Glomerular endothelial cell (primary cell): Measurements from ENCODE around the gene KHDRBS2. TPM values are rescaled to one million over a fixed set of nuclear protein-coding genes. Genes with fewer than 3 reads are reported as not detected.

Source experiments
- DNase-seq: peaks from one replicate; pipeline ENCODE4 v3.0.0-alpha.2; 2011; ENCODE audit warnings: low read depth, low spot score; ENCODE audit errors: extremely low read depth
- total RNA-seq: library from RNA; depleted of rRNA; stranded (reverse); fragments of >200 nt; gene quantifications from 2 replicates; pipeline ENCODE4 v1.2.3, GENCODE V29; 2015

The KHDRBS2 gene
- total RNA-seq, 1 donor from 2014 or later = not detected

DNA sequence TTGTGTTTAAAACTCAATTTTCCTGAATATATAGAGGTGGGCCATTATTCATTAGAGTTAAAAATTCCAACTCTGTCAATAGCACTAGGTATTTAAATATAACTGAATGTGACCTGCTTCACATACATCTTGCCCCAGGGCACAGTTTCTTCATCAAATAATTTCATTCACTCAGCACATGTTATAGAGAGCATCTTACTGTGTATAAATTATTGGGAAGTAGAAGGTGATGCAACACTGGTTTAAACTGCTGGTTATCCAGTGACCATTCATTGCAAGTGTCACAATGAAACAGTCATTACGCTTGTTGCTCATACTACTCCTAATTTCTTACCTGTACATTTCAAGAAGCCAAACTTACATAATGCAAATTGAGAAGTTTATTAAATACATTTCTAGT, 93.4 kb downstream of the KHDRBS2 start:
- DNase-seq = no peak

DNA sequence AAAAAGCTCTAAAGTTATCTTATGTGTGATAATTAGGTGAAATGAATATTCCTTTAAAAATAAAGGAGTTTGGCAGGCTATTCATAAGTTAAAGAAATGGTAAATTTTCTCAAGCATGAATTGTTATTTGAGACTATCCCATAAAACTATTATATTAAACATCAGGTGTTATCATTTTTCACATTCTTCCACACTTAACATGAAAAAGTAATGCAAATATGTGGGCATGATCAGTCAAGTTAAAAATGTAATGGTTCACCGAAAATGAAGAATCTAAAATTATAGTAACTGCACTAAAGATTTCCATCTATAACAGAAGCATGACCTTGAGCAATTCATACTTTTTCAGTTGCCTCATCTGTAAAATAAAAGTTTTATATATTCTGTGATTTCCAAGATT, 110.8 kb downstream of the KHDRBS2 start:
- no peak for DNase-seq

GRCh38 chr6:62174548-62174947, 111.5 kb downstream of the KHDRBS2 start:
- no peak for DNase-seq

GRCh38 chr6:62167736-62168135, 118.3 kb downstream of the KHDRBS2 start:
- no peak for DNase-seq

- DNase-seq = no peak
These were observed 123.2 kb downstream of the KHDRBS2 start for GRCh38 chr6:62162858-62163257.

GRCh38 chr6:62152796-62153195, 133.2 kb downstream of the KHDRBS2 start:
- no peak for DNase-seq

DNA sequence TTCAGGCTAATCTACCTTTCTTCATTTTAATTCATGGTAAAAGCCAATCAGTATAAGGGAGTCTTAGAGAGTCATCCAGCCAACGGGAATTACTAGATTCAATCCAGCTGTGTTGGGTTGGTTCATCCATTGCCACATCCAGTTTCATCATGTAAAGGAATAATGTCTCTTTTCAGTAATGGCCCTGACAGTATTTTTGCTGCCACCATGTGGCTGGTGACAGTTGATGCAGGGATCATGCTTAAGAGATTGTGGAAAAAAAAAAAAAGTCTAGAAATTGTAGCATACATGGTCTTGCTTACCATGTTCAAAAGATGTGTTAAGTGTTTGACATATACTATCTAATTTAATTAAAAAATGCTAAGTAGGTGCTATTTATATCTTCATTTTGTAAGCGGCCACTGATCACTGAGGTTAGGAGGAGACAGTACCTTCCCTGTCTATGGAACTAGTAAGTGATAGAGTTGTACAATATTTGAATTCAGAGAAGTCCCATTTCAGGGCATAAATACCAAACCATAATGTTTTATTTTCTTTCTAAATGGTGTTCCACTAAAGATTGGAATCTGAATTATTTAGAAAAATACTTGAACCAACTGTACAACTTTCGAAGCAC, 135.9 kb downstream of the KHDRBS2 start:
- DNase-seq = no peak

DNA sequence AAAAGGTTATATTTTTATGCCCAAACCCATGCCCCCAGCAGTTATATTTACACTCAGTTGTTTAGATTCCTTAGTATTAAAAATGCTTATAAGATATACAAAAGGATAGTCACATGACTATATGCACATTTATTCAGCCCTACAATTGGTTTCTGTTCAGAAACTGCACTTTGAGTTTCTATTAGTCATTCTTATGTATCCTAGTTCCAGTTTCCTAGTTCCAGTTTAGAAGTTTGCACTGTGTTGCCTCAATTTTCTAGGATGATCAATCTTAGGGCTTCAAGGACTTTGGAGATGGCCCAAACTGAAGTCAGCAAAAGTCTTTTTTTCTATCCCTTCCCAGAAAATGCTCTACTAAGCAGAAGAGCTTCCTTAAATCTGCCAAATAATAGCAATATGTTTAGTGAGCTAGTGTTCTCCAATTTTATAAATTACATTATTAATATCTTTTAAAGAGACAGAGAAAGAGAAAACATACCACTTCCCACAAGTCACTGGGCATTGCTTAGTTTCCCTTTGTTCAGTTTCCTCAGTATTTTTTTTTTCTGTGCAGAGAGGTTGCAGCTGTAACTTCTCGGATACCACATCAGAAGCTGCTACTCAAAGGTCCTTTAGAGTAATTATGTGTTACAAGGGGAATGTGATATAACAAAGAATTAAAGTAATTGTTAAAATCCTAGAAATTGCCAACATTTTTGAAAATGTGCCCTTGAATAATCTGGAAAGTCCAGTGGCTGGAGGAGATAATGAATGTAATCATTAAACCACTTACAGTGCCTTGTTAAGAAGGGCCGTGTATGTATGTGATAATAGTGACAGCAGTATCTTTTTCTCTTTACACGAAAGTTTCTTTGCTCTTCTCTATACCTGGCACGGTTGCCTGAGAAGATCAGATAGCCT, 138.8 kb downstream of the KHDRBS2 start:
- DNase-seq = no peak

- no peak for DNase-seq
These were observed 156.9 kb downstream of the KHDRBS2 start for GRCh38 chr6:62129127-62129526.

DNA sequence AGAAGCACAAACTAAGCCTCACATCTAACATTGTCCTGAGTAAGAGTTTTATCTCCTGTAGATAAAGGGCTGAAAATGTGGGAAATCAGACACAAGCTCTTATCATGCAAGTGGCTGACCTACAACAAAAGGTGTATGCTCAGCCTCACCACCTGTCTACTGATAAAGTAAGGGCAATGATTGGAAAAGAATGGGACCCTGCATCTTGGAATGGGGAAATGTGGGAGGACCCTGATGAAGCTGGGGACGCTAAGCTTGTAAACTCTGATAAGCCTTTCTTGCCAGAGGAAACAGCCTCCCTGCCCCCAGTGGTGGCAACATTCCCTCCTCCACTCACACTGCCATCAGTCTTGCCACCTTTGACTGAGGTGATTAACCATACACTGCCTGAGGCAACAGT, 166.6 kb downstream of the KHDRBS2 start:
- DNase-seq = no peak

DNA sequence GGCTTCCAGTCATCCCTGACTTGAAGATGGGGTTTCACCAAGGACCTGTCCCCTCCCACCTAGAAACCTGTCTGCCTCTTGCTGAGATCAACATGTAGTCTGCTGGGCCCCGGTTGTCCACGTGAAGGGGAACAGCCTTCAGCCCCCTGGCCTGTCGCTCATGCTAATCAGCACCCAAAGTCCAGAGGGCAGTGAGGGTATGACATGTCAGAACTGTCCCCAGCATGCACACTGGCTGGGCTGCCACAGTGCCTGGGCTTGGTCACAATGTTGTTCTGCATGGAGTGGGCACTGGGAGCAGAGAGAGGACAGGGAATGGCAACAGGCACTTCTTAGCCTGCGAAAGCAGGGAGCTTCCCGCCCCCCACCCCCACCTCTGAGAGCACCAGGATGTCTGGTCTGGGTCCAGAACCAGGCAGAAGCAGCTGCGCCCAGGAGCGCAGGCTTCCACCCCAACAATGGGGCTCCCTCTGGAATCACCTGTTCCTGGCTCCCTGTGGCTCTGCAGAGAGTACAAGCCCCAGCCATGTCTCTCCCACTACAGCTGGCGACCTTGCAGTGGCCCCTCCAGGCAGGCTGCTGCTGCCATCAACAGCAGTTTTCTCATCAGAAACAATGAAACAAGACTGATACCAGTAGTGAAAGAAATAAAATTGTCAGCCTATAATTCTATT, 182.7 kb downstream of the KHDRBS2 start:
- DNase-seq = no peak

DNA sequence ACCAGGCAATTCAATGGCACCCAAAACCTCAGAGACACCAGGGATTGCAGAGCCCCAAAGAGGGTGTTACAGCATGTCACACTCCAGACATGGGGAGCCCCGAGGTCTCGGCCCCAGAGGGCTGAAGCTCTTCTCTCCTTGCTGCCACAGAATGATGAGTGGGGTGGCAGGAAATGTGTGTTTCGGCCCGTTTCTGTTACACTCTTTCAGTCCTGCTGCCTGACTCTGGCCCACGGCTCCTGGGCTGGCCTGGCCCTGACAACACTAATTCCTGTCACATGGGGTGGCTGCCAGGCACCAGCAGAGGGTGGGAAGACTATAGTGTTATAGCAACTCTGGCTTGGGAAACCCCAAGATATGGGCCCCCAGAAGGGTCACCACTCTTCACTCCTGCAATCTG, 183.6 kb downstream of the KHDRBS2 start:
- DNase-seq = no peak

DNA sequence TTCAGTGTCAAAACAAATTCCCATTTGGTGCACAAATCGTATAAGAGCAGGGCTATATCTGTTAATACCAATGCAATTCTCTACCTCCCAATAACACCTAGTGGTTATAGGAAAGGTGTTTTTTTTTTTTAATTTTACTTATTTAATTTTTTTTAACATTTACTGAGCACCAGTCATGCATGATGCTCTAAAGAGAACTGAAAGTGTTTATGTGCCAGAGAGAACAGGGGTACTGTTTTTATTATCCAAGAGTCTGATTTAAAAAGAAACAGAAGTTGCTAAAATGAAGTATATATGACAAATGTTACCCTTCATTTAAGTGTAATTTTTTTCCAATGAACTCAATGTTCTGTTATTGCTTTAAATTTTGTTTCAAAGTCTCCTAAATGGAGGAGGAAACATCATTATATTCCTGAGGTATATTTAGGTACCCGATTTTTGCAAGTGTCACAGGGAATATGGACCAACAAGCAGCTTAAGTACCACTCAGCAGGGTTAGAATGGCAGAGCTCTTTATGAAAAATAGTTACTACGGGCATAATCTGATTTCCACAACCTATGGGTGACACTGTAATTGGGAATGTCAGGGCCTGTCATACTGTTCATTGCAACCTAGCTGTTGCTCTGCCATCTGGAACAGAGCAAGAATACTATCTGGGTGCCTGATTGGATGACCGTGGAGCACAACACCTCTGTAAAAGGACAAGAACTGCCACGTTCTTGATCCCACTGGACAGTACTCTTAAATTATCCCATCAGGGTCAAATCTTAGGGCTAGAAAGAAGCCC, 195.4 kb downstream of the KHDRBS2 start:
- DNase-seq = no peak

GRCh38 chr6:62089781-62090180, 196.2 kb downstream of the KHDRBS2 start:
- no peak for DNase-seq

DNA sequence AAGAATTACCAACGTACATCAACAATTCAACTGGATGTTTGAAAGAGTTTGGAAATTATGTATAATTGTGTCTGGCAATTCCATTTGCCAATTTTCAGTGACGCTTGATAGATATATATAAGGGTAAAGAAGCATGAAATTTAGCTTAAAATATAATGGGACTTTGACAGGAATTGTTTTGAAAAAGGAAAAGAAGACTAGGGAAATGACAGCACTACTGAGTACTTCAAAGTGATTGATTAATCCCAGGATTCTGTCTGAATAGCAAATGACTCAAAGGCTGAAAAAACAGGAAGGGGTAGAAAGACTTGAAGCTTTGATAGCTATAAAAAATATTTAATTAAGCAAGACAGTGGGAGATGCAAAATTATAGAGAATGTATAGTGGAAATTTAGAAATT, 200.0 kb downstream of the KHDRBS2 start:
- DNase-seq = no peak

DNA sequence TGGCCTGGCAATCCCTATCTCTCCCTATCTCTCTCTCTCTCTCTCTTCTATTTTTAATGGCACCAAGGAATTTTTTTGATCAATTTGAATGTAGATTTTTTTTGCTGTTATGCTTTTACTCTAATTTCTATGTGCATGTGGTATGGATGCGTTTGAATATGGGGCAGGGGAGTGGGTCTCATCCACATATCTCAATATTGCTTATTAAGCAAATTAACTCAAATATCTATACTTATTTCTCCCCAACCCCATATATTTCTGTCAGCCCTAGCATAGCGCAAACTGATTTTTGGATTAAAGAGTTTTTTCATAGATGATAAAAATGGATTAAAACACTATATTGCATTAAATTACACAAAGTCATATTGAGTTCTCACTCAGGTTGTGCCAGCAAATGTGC, 210.2 kb downstream of the KHDRBS2 start:
- no peak for DNase-seq

- no peak for DNase-seq
These were observed 226.1 kb downstream of the KHDRBS2 start for GRCh38 chr6:62059901-62060300.

- no peak for DNase-seq
These were observed 228.7 kb downstream of the KHDRBS2 start for GRCh38 chr6:62057300-62057699.

GRCh38 chr6:62045502-62045901, 240.5 kb downstream of the KHDRBS2 start:
- no peak for DNase-seq

- DNase-seq = no peak
These were observed 242.9 kb downstream of the KHDRBS2 start for GRCh38 chr6:62043084-62043483.

- no peak for DNase-seq
These were observed 243.6 kb downstream of the KHDRBS2 start for GRCh38 chr6:62042429-62042828.
